ENCODE results near the gene ADARB2.

- no peak for TF ChIP-seq CTCF (IDR thresholded peaks at IDR 0.05)
- TF ChIP-seq POLR2A (IDR thresholded peaks at IDR 0.05; ENCODE audit: low read depth): no peak
Measured at GRCh38 chr10:1272777-1273161, 464.6 kb downstream of the ADARB2 start.

Data from esophagus muscularis mucosa (tissue), 3 donors.